SK-N-SH (cell line): ENCODE measurements around the gene HDAC4. TPM values are rescaled to one million over a fixed set of nuclear protein-coding genes. Genes with fewer than 3 reads are reported as not detected.

ENCODE experiments used
- CTCF ChIA-PET: fragments of 300-600, 350-600 bp; formaldehyde crosslinking; extraction: SDS; loops from one replicate; lab custom pipeline; 2021; lab: Yijun Ruan, JAX
- POLR2A ChIA-PET: fragments of 350-600 bp; sonication (Branson Sonifier 250); formaldehyde crosslinking; extraction: SDS; loops from one replicate; lab custom pipeline; 2020; ENCODE audit warnings: antibody characterized with exemption, inconsistent platforms; lab: Yijun Ruan, JAX
- DNase-seq: peaks from one replicate; pipeline ENCODE4 v3.0.0; 2012
- H2AFZ ChIP-seq: fragments of 200-600 bp; sonication (generic); 2 replicates; pipeline ENCODE4 v1.8.1; 2016; ENCODE audit warnings: antibody characterized with exemption, mild to moderate bottlenecking, low read depth
- H3F3A ChIP-seq: fragments of 200-600 bp; sonication (generic); replicated peaks from 2 replicates; pipeline ENCODE3; 2016; ENCODE audit warnings: antibody characterized with exemption, mild to moderate bottlenecking; ENCODE audit not compliant: insufficient read depth
- H3K27ac ChIP-seq, 2 experiments: fragments of 200-500 bp in 1 of 2; fragments of 200-600 bp in 1 of 2; sonication (Bioruptor generic) in 1 of 2; sonication (generic), shearing (Covaris generic) in 1 of 2; 2 replicates each; pipeline versions ENCODE4 v1.5.1 to v1.6.1; 2014 to 2016; ENCODE audit warnings: low read depth in 2 of 2, inconsistent platforms in 1 of 2, low read length in 1 of 2, mild to moderate bottlenecking in 1 of 2, mixed read lengths in 1 of 2
- H3K27me3 ChIP-seq: fragments of 200-600 bp; sonication (generic), shearing (Covaris generic); 2 replicates; pipeline ENCODE4 v1.6.1; 2016; ENCODE audit warnings: mixed run types; ENCODE audit not compliant: insufficient read depth
- H3K36me3 ChIP-seq, 2 experiments: fragments of 200-500 bp in 1 of 2; fragments of 200-600 bp in 1 of 2; sonication (Bioruptor generic) in 1 of 2; sonication (generic) in 1 of 2; replicated peaks in 1 of 2; 2 replicates each; pipeline versions ENCODE3 to v1.5.1; 2014 to 2016; ENCODE audit warnings: low read length in 1 of 2, mild to moderate bottlenecking in 1 of 2; ENCODE audit not compliant: insufficient read depth in 2 of 2, control insufficient read depth in 1 of 2
- H3K4me1 ChIP-seq, 2 experiments: fragments of 200-500 bp in 1 of 2; fragments of 200-600 bp in 1 of 2; sonication (Bioruptor generic) in 1 of 2; sonication (generic), shearing (Covaris generic) in 1 of 2; 2 replicates each; pipeline versions ENCODE4 v1.5.1 to v1.6.1; 2014 to 2016; ENCODE audit warnings: low read depth in 1 of 2, low read length in 1 of 2, mixed run types in 1 of 2; ENCODE audit not compliant: insufficient read depth in 2 of 2, control insufficient read depth in 1 of 2
- H3K4me2 ChIP-seq: fragments of 200-600 bp; sonication (generic), shearing (Covaris generic); 2 replicates; pipeline ENCODE4 v1.6.1; 2017; ENCODE audit warnings: mixed run types
- H3K4me3 ChIP-seq, 2 experiments: fragments of 200-500 bp in 1 of 2; fragments of 200-600 bp in 1 of 2; sonication (Bioruptor generic) in 1 of 2; sonication (generic), shearing (Covaris generic) in 1 of 2; 2 replicates each; pipeline versions ENCODE4 v1.5.1 to v1.8.1; 2014 to 2016; ENCODE audit warnings: low read depth in 2 of 2, inconsistent platforms in 1 of 2, low read length in 1 of 2, mild to moderate bottlenecking in 1 of 2, mixed read lengths in 1 of 2, moderate library complexity in 1 of 2
- H3K79me2 ChIP-seq: fragments of 200-600 bp; sonication (generic); 2 replicates; pipeline ENCODE4 v1.8.1; 2017; ENCODE audit warnings: mild to moderate bottlenecking; ENCODE audit not compliant: insufficient read depth
- H3K9ac ChIP-seq: fragments of 200-600 bp; sonication (generic); 2 replicates; pipeline ENCODE4 v1.6.1; 2017; ENCODE audit warnings: mixed run types
- H3K9me2 ChIP-seq: fragments of 200-600 bp; sonication (generic); 2 replicates; pipeline ENCODE4 v1.6.1; 2017; ENCODE audit warnings: mixed run types
- H3K9me3 ChIP-seq: fragments of 200-600 bp; sonication (generic); 2 replicates; pipeline ENCODE4 v1.6.1; 2017; ENCODE audit warnings: mixed run types, mild to moderate bottlenecking, moderate library complexity
- H4K20me1 ChIP-seq: fragments of 200-600 bp; sonication (generic); 2 replicates; pipeline ENCODE4 v1.6.1; 2017; ENCODE audit warnings: mild to moderate bottlenecking, mixed run types; ENCODE audit not compliant: insufficient read depth
- CHD2 ChIP-seq: fragments of 150-350 bp; IDR thresholded peaks from 2 replicates; pipeline ENCODE4 v1.6.1; 2018; ENCODE audit warnings: low read length; ENCODE audit not compliant: partially characterized antibody
- ELF1 ChIP-seq: IDR thresholded peaks from 2 replicates; pipeline ENCODE4 v1.4.0; 2012
- FOXJ3 ChIP-seq: sonication (generic); formaldehyde crosslinking; IDR thresholded peaks from 2 replicates; pipeline ENCODE4 v1.5.1; 2020; ENCODE audit warnings: mild to moderate bottlenecking, missing genetic modification reagents
- FOXM1 ChIP-seq: IDR thresholded peaks from 2 replicates; pipeline ENCODE4 v1.4.0; 2012; ENCODE audit warnings: low read depth, mild to moderate bottlenecking
- MAX ChIP-seq: IDR thresholded peaks from 2 replicates; pipeline ENCODE4 v1.4.0; 2012; ENCODE audit warnings: low read depth
- MEF2A ChIP-seq: IDR thresholded peaks from 2 replicates; pipeline ENCODE4 v1.4.0; 2012; ENCODE audit warnings: low read depth, borderline replicate concordance
- MXI1 ChIP-seq: IDR thresholded peaks from 2 replicates; pipeline ENCODE4 v1.6.1; 2012; ENCODE audit warnings: mild to moderate bottlenecking, low read depth, low read length, improper control_type of control experiment
- NFIC ChIP-seq: IDR thresholded peaks from 2 replicates; pipeline ENCODE4 v1.4.0; 2012; ENCODE audit warnings: borderline replicate concordance
- NRF1 ChIP-seq: IDR thresholded peaks from 2 replicates; pipeline ENCODE4 v1.6.1; 2012; ENCODE audit warnings: low read depth, mild to moderate bottlenecking, low read length
- POLR2AphosphoS5 ChIP-seq: IDR thresholded peaks from 2 replicates; pipeline ENCODE4 v1.6.1; 2012; ENCODE audit warnings: low read depth, low read length
- RAD21 ChIP-seq: IDR thresholded peaks from 2 replicates; pipeline ENCODE4 v1.6.1; 2012; ENCODE audit warnings: mild to moderate bottlenecking, low read length
- REST ChIP-seq: IDR thresholded peaks from 2 replicates; pipeline ENCODE4 v1.6.1; 2012; ENCODE audit warnings: mild to moderate bottlenecking, low read depth, low read length, moderate library complexity
- RFX5 ChIP-seq: IDR thresholded peaks from 2 replicates; pipeline ENCODE4 v1.6.1; 2012; ENCODE audit warnings: mild to moderate bottlenecking, improper control_type of control experiment, low read length
- SMC3 ChIP-seq: IDR thresholded peaks from 2 replicates; pipeline ENCODE4 v1.6.1; 2012; ENCODE audit warnings: low read depth, low read length, improper control_type of control experiment
- TAF1 ChIP-seq: IDR thresholded peaks from 2 replicates; pipeline ENCODE4 v1.6.1; 2012; ENCODE audit warnings: low read depth, mild to moderate bottlenecking, low read length, moderate library complexity, borderline replicate concordance
- TCF12 ChIP-seq: IDR thresholded peaks from 2 replicates; pipeline ENCODE4 v1.4.0; 2012
- USF1 ChIP-seq: IDR thresholded peaks from 2 replicates; pipeline ENCODE4 v1.4.0; 2012; ENCODE audit warnings: low read depth, borderline replicate concordance
- USF2 ChIP-seq: fragments of 150-350 bp; IDR thresholded peaks from 2 replicates; pipeline ENCODE4 v1.6.1; 2017; ENCODE audit warnings: antibody characterized with exemption, low read length, low read depth, borderline replicate concordance
- YY1 ChIP-seq: IDR thresholded peaks from 2 replicates; pipeline ENCODE4 v1.4.0; 2012; ENCODE audit warnings: low read depth, mild to moderate bottlenecking
- WGBS: methylation state at CpG from one replicate; pipeline ENCODE4 v1.1.6; 2017; ENCODE audit warnings: low lambda C conversion rate; 5-methylcytosine and 5-hydroxymethylcytosine counted together
- polyA plus RNA-seq, 3 experiments: library from polyadenylated mRNA; depleted of rRNA; stranded (reverse); fragments of >200 nt; gene quantifications; 2 replicates each; pipeline ENCODE4 v1.2.3, GENCODE V29; 2012

HDAC4 gene
- polyA plus RNA-seq, 1 of the 3 experiments (the other 2 are of a cell fraction) = 5.5 TPM

- no peaks in the 10 kb centered on the region for H3F3A ChIP-seq
- H3K9me3 ChIP-seq = no peaks in the 10 kb centered on the region
- no peak overlapping the region for H3K4me3 ChIP-seq
- 76% methylated on average over 9 of the region's 9 CpGs for WGBS
- no peaks in the 10 kb centered on the region for H3K27me3 ChIP-seq
- no peaks in the 10 kb centered on the region for H3K4me1 ChIP-seq
- no peak overlapping the region for H3K4me2 ChIP-seq
- no peaks in the 10 kb centered on the region for H3K79me2 ChIP-seq
- H3K27ac ChIP-seq = no peak overlapping the region
- H3K36me3 ChIP-seq = peaks cover 0 to 8% of the 10 kb centered on the region in 2 experiments
- no peak overlapping the region for H3K9ac ChIP-seq
- ChIA-PET POLR2A (no interaction called here), CTCF (no interaction called here)
- H3K9me2 ChIP-seq = no peaks in the 10 kb centered on the region
- no peak overlapping the region for H2AFZ ChIP-seq
- no peak for DNase-seq
- TF ChIP-seq SMC3 (no peak), NRF1 (no peak), TCF12 (no peak), USF2 (no peak), FOXM1 (no peak), ELF1 (no peak)
- no peaks in the 10 kb centered on the region for H4K20me1 ChIP-seq
These were observed 250.5 kb downstream of the HDAC4 start for GRCh38 chr2:239150125-239151011.

GRCh38 chr2:239149501-239149900 is 251.3 kb downstream of the HDAC4 start:
- Histone ChIP-seq H3F3A (no peaks in the 10 kb centered on the region), H4K20me1 (no peaks in the 10 kb centered on the region), H3K4me1 (no peaks in the 10 kb centered on the region)
- POLR2A ChIA-PET = no interaction called here
- no peak for TF ChIP-seq RAD21
- no peak for TF ChIP-seq REST
- TF ChIP-seq RFX5 = no peak
- no peak for TF ChIP-seq SMC3
- no peak for TF ChIP-seq NFIC
- no peak for TF ChIP-seq POLR2AphosphoS5
- TF ChIP-seq FOXJ3 (CRISPR knock-in tag) = no peak
- TF ChIP-seq MEF2A = no peak
- no peak for TF ChIP-seq TAF1
- no peak for TF ChIP-seq CHD2
- no peak for TF ChIP-seq USF1
- no peak for TF ChIP-seq MAX
- TF ChIP-seq TCF12 = no peak
- no peak for TF ChIP-seq MXI1
- TF ChIP-seq NRF1 = no peak
- no peak for TF ChIP-seq YY1
- TF ChIP-seq, all 33 proteins: peak for 0
- no peak overlapping the region for H3K27ac ChIP-seq
- H3K4me2 ChIP-seq = no peak overlapping the region
- no peak for DNase-seq
- no peaks in the 10 kb centered on the region for H3K9me3 ChIP-seq
- H3K36me3 ChIP-seq = peaks cover 0 to 12% of the 10 kb centered on the region in 2 experiments
- CTCF ChIA-PET = no interaction called here
- no peaks in the 10 kb centered on the region for H3K79me2 ChIP-seq
- no peak overlapping the region for H3K4me3 ChIP-seq
- H3K9ac ChIP-seq = no peak overlapping the region
- H2AFZ ChIP-seq = no peak overlapping the region
- no peaks in the 10 kb centered on the region for H3K27me3 ChIP-seq
- 98% methylated on average over 12 of the region's 17 CpGs for WGBS
- H3K9me2 ChIP-seq = no peaks in the 10 kb centered on the region
